Activated CD4-positive, alpha-beta T cell treated with anti-CD3 and anti-CD28 coated beads, Interleukin-2, amount 50 U/mL, for 16 hours (primary cell): ENCODE data around the gene HNRNPF.

Source experiments
- DNase-seq: peaks from one replicate; pipeline ENCODE4 v3.0.0-alpha.2; 2020

The HNRNPF gene

GRCh38 chr10:43375401-43376020, 33.5 kb downstream of the HNRNPF start:
- DNase-seq = no peak

- DNase-seq = no peak
These were observed 34.8 kb downstream of the HNRNPF start for GRCh38 chr10:43374194-43374593.

GRCh38 chr10:43373461-43373860, 35.5 kb downstream of the HNRNPF start:
- no peak for DNase-seq

- DNase-seq = no peak
These were observed 36.1 kb downstream of the HNRNPF start for GRCh38 chr10:43372765-43373361.

- DNase-seq = no peak
These were observed 37.6 kb downstream of the HNRNPF start, which contains the start of gene FXYD4 for GRCh38 chr10:43371418-43371817. FXYD4 (plus strand) TSS chr10:43371636; CDS start chr10:43373747, 2,111 bp downstream.

GRCh38 chr10:43370671-43371215, 38.2 kb downstream of the HNRNPF start:
- no peak for DNase-seq

- DNase-seq = no peak
These were observed 39.1 kb downstream of the HNRNPF start for GRCh38 chr10:43369921-43370320.

- no peak for DNase-seq
These were observed 44.0 kb downstream of the HNRNPF start for GRCh38 chr10:43365001-43365400.

- DNase-seq = peak; percentile 99
These were observed 46.7 kb downstream of the HNRNPF start for GRCh38 chr10:43362191-43362839.

- DNase-seq = peak; percentile 27
These were observed 47.3 kb downstream of the HNRNPF start for GRCh38 chr10:43361547-43362190.

- no peak for DNase-seq
These were observed 48.9 kb downstream of the HNRNPF start for GRCh38 chr10:43360086-43360485.

GRCh38 chr10:43355749-43356371, 53.1 kb downstream of the HNRNPF start:
- DNase-seq = peak; percentile 32

- DNase-seq = no peak
These were observed 54.1 kb downstream of the HNRNPF start for GRCh38 chr10:43354879-43355380.

- DNase-seq = no peak
These were observed 54.7 kb downstream of the HNRNPF start for GRCh38 chr10:43354330-43354635.

GRCh38 chr10:43353495-43354329, 55.3 kb downstream of the HNRNPF start:
- DNase-seq = no peak

- DNase-seq = no peak
These were observed 56.0 kb downstream of the HNRNPF start for GRCh38 chr10:43352951-43353350.

GRCh38 chr10:43351301-43351700, 57.7 kb downstream of the HNRNPF start:
- DNase-seq = no peak

- DNase-seq = no peak
These were observed 58.3 kb downstream of the HNRNPF start for GRCh38 chr10:43350686-43351085.

- DNase-seq = no peak
These were observed 58.8 kb downstream of the HNRNPF start for GRCh38 chr10:43350156-43350555.

GRCh38 chr10:43348511-43349312, 60.3 kb downstream of the HNRNPF start:
- DNase-seq = peak; percentile 90

GRCh38 chr10:43347997-43348396, 61.0 kb downstream of the HNRNPF start:
- no peak for DNase-seq
